Endothelial cell of umbilical vein (primary cell): ENCODE data around the gene NEO1.

Experiments used
- CTCF ChIP-seq, 2 donors: IDR thresholded peaks; 1 replicate in 1 of 2; 2 replicates in 1 of 2; pipeline ENCODE4 v1.5.1; 2011; ENCODE audit warnings: low read length in 2 of 2, mild to moderate bottlenecking in 2 of 2, moderate library complexity in 2 of 2, control low read depth in 1 of 2, inconsistent platforms in 1 of 2, low read depth in 1 of 2; ENCODE audit not compliant: insufficient read depth in 1 of 2; ENCODE audit errors: extremely low read depth in 1 of 2
- EZH2 ChIP-seq: IDR thresholded peaks from 2 replicates; pipeline ENCODE4 v1.6.1; 2012; ENCODE audit warnings: borderline replicate concordance, low read depth, mild to moderate bottlenecking, moderate library complexity, low read length, inconsistent platforms; ENCODE audit not compliant: severe bottlenecking
- JUN ChIP-seq: IDR thresholded peaks from 2 replicates; pipeline ENCODE4 v1.6.1; 2011; ENCODE audit warnings: borderline replicate concordance, low read depth; ENCODE audit not compliant: insufficient read length, insufficient read depth
- POLR2A ChIP-seq: IDR thresholded peaks from 2 replicates; pipeline ENCODE4 v1.6.1; 2012; ENCODE audit warnings: low read depth, mild to moderate bottlenecking, control low read depth, low read length
- POLR2AphosphoS5 ChIP-seq: IDR thresholded peaks from 2 replicates; pipeline ENCODE4 v1.6.1; 2012; ENCODE audit warnings: low read depth, mild to moderate bottlenecking, control low read depth, low read length, moderate library complexity; ENCODE audit not compliant: insufficient read depth

GRCh38 chr15:73048624-73049295, 3.5 kb upstream of the NEO1 start:
- no peak for TF ChIP-seq CTCF (IDR thresholded peaks at IDR 0.05; ENCODE audit: extremely low read depth in 1 of 2, insufficient read depth in 1 of 2, low read depth in 1 of 2, low read length in 2 of 2)
- TF ChIP-seq EZH2: no peak
- no peak for TF ChIP-seq POLR2A
- no peak for TF ChIP-seq JUN
- TF ChIP-seq POLR2AphosphoS5: no peak
